CMK (cell line): ENCODE measurements around the gene AMIGO2.
"Not testable (repeated sequence)": the region's sequence is repeated elsewhere in the genome, so short reads cannot be mapped to it uniquely, and the experiment has no call there.

Experiments
- DNase-seq: peaks from one replicate; pipeline ENCODE4 v3.0.0-alpha.2; 2010; ENCODE audit warnings: low read depth

Gene AMIGO2

DNA sequence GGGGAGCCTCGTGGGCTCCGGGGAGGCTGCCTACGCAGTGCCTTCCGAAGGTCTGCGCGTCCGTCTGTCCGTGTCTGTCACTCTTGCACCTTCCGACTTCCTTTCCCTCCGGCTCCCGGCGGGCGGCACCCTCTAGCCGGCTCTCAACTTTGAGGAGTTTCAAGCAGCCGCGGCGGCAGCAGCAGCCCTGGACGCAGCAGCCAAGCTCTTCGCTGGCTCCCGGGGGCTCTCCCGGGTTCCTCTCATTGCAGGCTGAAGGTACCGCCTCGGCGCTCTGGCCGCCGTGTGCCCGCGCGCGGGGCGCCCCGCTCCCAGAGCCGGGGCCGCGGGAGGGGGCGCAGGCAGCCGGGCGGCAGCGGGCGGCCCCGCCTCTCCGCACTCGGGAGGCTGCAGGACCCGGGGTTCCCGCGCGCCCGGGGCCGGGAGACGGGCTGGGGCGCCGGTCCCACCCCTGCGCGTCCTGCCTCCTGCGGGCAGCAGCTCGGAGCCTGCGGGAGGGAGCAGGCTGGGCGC, at the start of gene AMIGO2, which contains the start of gene PCED1B:
Gene AMIGO2, minus strand, starts transcription at position 492 of the 513 bp plus-strand sequence. CDS start 957 bp downstream, outside the sequence.
Gene PCED1B, plus strand, starts transcription at position 154 of the 513 bp plus-strand sequence. CDS start 155,443 bp downstream, outside the sequence.
- no peak for DNase-seq

DNA sequence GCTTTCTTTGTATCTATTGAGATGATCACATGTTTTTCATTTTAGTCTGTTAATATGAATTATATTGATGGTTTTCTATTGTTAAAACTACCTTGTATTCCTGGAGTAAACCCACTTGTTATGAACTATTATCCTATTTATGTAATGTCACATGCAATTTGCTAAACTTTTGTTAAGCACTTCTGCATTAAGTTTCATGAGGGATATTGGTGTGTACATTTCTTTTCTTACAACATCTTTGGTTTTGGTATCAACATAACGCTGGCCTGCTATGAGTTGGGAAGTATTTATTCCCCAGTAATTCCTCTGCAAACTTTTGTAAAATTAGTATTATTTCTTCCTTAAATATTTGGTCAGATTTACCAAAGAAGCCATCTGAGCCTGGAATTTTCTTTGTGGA, 46.5 kb upstream of the AMIGO2 start:
- DNase-seq = no peak

DNA sequence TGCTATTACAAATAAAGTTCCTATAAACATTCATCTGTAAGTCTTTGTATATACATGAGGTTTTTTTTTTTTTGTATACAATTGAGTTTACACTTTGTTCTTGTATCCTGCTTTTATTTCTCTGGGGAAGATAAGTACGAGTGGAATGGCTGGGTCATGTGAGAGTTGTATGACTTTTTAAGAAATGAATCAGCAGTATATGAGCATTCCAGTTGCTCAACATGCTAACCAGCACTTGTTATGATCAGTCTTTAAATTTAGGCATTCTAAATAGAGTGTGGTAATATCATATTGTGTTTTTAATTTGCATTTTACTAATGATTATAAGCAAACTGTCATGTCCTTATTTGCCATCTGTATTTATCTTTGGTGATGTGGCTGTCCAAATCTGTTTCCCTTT, 44.7 kb upstream of the AMIGO2 start:
- no peak for DNase-seq

DNA sequence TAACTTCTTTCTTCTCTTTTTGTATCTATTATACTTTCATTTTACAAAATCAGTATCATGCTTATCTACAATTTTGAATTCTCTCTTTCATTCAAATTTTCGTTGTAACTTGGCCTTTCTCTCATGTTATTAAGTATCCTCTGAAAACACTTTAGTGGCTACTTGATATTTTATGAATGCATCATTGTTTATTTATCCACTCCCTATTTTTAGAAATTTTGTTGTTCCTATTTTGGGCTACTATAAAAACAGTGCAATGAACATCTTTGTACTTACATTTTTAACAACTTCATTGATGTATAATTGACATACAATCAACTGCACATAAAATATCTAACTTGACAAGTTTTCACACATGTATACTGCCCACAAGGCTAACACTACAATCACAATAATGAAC, 44.0 kb upstream of the AMIGO2 start:
- no peak for DNase-seq

DNA sequence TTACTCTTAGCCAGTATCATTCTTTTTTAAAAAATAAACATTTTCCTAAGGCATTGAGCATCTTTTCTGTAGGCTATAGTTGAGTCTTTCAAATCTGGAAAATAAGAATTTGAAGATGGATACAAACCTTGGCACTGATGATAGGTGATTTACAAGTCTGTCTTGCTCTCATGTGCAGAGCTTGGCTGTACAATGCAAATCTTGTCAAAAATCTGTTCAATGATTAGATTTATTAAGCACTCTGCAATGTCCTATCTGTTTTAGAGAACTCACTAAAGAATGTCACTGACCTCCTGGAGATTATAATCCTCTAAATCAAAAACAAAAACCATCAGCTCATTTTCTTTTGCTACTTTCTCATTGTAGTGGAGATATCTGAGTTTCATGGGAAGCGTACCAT, 42.8 kb upstream of the AMIGO2 start:
- no peak for DNase-seq

- DNase-seq = no peak
Observed at GRCh38 chr12:47121146-47121545, 41.4 kb upstream of the AMIGO2 start.

DNA sequence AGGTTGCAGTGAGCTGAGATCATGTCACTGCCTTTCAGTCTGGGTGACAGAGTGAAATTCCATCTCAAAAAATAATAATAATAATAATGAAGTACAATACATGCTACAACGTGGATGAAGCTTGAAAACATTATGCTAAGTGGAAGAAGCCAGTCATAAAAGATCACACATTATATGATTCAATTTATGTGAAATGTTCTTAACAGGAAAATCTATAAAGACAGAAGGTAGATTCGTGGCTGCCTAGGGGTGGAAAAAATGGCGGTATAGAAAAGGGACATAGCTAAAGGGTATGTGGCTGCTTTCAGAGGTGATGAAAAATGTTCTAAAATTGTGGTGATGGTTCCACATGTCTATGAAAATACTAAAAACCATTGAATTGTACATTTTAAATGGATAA, 41.0 kb upstream of the AMIGO2 start:
- no peak for DNase-seq

- DNase-seq = not testable (repeated sequence)
Observed at GRCh38 chr12:47117305-47117704, 37.5 kb upstream of the AMIGO2 start.

- DNase-seq = no peak
Observed at GRCh38 chr12:47114481-47114892, 34.7 kb upstream of the AMIGO2 start.

- no peak for DNase-seq
Observed at GRCh38 chr12:47112679-47113078, 32.9 kb upstream of the AMIGO2 start.

GRCh38 chr12:47111854-47112253, 32.1 kb upstream of the AMIGO2 start:
- no peak for DNase-seq

DNA sequence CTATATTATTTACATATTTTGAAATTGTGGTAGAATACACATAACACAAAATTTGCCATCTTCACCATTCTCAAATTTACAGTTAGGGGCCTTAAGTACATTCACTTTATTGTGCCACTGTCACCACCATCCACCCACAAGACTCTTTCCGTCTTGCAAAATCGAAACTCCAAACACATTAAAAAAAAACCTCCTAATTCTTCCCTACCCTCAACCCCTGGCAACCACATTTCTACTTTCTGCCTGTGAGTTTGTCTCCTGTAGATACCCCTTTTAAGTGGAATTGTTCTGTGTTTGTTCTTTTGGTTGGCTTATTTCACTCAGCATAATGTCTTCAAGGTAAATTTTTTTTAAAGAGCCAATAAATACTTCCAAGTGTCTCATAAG, 31.6 kb upstream of the AMIGO2 start:
- no peak for DNase-seq

GRCh38 chr12:47110718-47111391, 31.1 kb upstream of the AMIGO2 start:
- DNase-seq = no peak

DNA sequence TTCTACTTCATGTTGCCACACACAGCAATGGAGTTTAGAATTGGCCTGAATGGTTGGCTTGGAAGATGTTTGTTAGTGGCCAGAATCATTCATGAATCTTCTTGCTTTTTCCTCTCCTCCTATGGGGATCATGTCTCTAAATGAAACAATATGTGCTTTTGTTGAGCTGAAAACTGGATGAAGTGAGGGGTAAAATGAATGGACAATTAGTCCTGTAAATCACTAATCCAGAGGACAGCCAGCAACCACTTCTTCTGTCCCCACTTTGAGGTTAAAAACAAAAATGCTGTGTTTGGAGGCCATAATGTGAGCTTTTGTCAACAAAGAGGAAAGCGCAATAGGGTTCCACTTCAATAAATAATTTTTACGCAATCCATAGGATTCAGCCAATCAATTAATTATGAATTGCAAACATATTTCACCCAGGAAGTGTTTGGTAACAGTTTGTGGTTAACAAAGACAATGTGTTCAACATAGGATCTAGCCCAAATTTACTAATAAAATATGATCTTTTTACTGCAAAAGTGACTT, 30.3 kb upstream of the AMIGO2 start:
- no peak for DNase-seq

DNA sequence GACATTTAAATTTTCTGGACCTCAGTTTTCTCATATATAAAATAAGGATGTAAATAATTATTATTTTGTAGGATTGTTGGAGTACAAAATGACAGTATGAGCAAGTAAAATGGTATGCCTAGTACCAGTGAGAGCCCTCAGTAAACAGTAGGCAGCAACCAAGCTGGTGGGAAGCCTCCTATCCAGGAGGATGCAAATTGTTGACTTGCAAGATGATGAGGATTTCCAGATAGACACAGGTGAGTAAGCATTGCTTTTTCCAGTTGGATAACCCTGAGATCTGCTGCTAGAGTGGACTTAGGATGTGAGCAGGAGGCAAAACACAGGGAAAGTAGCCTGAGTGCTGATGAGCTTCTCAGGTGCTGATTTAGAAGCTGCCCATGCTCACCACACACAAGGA, 28.2 kb upstream of the AMIGO2 start:
- DNase-seq = no peak

GRCh38 chr12:47107446-47107845, 27.7 kb upstream of the AMIGO2 start:
- no peak for DNase-seq

DNA sequence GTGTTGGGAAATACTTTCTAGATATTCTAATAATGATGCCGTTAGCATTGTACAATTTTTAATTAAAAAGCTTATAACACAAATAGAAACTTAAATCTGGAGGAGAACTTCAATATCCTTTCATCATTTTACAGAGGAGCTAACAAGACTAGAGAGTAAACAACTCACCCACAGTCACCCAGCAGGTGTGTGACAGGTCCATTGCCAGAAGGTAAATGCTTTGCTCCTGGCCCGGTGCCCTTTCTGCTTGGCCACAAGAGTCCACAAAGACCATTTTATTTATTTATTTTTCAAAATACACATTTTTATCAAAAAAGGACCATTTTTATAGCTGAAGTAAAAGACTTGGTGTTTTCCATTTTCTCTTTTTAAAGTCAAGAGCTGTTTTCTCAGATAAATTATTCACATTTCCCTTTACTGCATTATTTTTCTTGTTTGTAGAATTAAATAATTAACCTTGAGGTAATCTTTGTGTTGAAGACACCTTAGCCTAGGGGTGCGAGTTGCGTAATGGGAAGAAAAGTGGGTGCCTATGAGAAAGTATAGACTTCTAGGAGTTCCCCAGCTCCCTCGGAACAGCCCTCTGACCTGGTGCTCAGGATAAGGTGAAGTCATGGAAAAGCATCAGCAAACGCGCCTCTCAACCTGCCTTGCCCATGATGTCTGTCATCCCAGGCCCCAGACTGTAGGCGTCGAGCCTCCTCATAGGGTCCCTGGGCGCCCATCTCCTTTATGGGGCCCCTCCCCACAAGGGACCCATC, 26.3 kb upstream of the AMIGO2 start:
- DNase-seq = no peak

GRCh38 chr12:47102845-47103651, 23.3 kb upstream of the AMIGO2 start:
- no peak for DNase-seq

DNA sequence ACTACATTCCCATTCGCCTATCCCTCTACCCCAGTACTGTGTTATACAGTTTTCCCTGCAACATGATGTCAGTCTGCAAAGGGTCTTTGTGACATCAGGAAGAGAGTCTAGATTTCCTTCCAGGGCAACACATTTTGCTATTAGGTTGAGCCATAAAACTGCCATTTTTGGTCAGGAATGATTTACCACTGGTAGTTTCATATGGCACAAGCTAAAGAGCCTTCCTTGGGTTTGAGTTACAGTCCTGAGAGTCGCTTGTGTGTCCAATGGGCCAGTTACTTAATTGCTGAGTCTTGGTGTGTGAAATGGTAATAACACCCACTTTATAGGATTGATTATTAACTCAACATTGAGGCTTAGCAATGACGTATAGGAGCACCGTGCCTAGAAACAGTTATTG, 22.6 kb upstream of the AMIGO2 start:
- no peak for DNase-seq

DNA sequence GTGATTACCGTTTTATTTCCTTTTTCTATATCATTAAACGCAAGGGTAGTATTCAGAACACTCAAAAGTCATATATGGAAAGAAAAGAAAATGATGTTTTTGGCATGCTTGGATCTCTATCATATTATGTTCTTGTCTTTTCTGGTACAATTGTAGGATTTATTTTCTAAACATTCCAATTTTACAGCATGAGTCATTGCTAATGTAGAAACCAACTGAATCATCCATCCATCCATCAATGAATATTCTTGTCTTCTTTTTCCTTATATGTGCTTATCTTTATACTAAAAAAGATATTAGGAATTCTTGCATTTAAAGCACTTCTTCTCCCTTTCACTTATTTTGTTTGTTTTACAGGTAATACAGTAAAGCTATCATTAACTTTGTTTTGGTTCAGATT, 20.4 kb upstream of the AMIGO2 start:
- no peak for DNase-seq

- no peak for DNase-seq
Observed at GRCh38 chr12:47099610-47100009, 19.9 kb upstream of the AMIGO2 start.

GRCh38 chr12:47098099-47098498, 18.3 kb upstream of the AMIGO2 start:
- no peak for DNase-seq
